NB4 (cell line): ENCODE results near the gene RFX6.

Experiments
- POLR2A ChIP-seq: IDR thresholded peaks from 2 replicates; pipeline ENCODE4 v1.6.1; 2011; ENCODE audit warnings: mild to moderate bottlenecking; ENCODE audit not compliant: insufficient read length; ENCODE audit errors: extremely low read depth
- TF ChIP-seq, protein P1 (sequence below): IDR thresholded peaks from one replicate; pipeline ENCODE4 v1.5.1; 2012; ENCODE audit warnings: low read depth, low read length
- TF ChIP-seq, protein P2 (sequence below): IDR thresholded peaks from 2 replicates; pipeline ENCODE4 v1.6.1; 2011; ENCODE audit warnings: low read depth, low read length

DNA sequence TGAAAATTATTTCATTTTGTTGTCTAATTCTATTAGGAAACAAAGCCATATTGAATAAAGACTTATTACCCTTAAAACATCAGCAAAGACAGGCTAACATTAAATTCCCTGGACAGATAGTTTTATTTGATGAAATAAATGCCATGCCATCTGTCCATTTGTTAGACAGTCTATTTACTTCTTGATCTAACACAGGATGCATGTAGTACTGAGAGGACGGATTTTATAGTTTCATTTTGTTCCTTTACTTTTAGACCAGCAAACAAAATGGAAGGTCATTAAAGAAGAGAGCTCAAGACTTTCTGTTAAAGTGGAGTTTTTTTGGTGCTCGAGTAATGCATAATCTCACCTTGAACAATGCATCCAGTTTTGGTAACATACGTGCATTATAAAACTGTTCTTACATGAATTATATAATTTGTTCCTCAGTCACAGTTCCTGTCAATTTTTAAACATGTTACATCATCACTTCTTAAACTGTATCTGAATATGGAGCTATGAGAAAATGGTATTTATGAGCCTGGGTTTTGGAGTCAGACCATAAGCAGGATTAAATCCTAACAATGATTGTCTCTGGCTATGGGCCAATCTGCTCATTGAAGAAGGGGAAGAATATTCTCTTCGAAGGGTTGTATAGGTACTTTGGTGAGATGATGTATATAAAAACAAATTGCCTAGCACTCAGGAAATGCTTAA lies 46.0 kb downstream of the RFX6 start:
- TF ChIP-seq, protein P1, sequence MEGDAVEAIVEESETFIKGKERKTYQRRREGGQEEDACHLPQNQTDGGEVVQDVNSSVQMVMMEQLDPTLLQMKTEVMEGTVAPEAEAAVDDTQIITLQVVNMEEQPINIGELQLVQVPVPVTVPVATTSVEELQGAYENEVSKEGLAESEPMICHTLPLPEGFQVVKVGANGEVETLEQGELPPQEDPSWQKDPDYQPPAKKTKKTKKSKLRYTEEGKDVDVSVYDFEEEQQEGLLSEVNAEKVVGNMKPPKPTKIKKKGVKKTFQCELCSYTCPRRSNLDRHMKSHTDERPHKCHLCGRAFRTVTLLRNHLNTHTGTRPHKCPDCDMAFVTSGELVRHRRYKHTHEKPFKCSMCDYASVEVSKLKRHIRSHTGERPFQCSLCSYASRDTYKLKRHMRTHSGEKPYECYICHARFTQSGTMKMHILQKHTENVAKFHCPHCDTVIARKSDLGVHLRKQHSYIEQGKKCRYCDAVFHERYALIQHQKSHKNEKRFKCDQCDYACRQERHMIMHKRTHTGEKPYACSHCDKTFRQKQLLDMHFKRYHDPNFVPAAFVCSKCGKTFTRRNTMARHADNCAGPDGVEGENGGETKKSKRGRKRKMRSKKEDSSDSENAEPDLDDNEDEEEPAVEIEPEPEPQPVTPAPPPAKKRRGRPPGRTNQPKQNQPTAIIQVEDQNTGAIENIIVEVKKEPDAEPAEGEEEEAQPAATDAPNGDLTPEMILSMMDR = no peak
- no peak for TF ChIP-seq POLR2A
- TF ChIP-seq, protein P2, sequence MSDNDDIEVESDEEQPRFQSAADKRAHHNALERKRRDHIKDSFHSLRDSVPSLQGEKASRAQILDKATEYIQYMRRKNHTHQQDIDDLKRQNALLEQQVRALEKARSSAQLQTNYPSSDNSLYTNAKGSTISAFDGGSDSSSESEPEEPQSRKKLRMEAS = no peak
